ENCODE results near the gene ZDHHC7. TPM values are rescaled to one million over a fixed set of nuclear protein-coding genes. Genes with fewer than 3 reads are reported as not detected.

Gene ZDHHC7
- total and polyA plus RNA-seq, 9 of the 15 experiments (the other 6 are each of a cell fraction or from before 2014, with no cell fraction given) = 1.7 to 49.7 (median 37.4) TPM

DNA sequence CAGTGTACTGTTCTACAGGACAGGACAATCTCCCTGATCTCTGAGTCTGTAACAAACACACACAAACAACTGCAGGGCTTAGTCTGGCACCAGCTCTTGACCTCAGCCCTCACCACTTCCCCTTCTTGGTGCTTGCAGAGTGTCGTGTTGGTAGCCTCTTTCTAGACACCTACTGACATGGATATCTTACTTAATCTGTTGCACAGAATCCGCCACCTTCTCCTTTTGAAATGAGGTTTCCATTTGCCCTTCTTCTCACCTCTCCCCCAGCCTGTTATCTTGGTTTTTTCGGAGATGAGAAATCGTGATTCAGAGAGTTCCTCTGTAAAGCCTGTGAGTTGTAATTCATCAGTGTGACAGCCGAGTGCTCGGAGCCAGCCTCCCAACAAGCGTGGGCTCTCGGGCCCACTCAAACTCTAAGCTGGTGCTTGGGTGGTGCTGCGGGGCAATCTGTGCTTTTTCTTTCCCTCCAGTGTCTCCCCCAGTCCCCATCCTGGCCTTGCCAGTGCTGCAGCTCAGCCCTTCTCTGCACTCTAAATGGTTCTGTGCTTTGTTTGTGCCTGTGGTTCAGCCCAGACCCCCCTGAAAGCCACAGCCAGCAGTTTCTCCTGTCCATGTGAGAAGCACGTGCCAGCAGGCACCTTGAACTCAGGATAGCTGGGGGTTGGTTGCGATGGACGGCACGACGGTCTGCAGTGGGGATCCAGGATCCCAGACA, 44.3 kb upstream of the ZDHHC7 start:
- no TSS peak for BruUV-seq (replicated peaks)
- peak overlapping the region; percentile 54 for H2AFZ ChIP-seq (ENCODE audit: low read depth, low read length)
- H3K4me3 ChIP-seq = peak overlapping the region; percentile 3; the same call in 1 of the 2 replicates
- peak overlapping the region; percentile 67 for H3K27ac ChIP-seq (ENCODE audit: extremely low read depth, low read depth, low read length)
- H3K9me3 ChIP-seq (replicated peaks; ENCODE audit: control insufficient read depth, insufficient read depth, low read depth, low read length) = 0 out of 2 replicates have a peak, but pooled peaks cover 2% of the 10 kb centered on the region
- 7% methylated on average over 14 of the region's 14 CpGs for WGBS (ENCODE audit: insufficient coverage, low coverage, missing lambda C conversion rate)
- H3K36me3 ChIP-seq (ENCODE audit: control insufficient read depth, insufficient read depth, low read length) = peaks cover 21% of the 10 kb centered on the region
- ChIA-PET POLR2A (interaction anchor here (0.6 to 3.2 kb wide), 10 partner anchors 9 to 508 kb away, joined by 3 to 19 read pairs (median 4); no protein-coding TSS in a partner anchor), CTCF (ENCODE audit: low intra/inter-chr PET ratio) (interaction anchor here (0.9 to 1.4 kb wide), 3 partner anchors 31 to 54 kb away, joined by 3 to 5 read pairs (median 3); no protein-coding TSS in a partner anchor)
- intact Hi-C loops (cut with micrococcal nuclease) = loop anchor here (2.0 to 5.0 kb wide), 3 partner anchors 27 to 73 kb away; no protein-coding TSS in a partner anchor
- FAIRE-seq (peak; percentile 96), DNase-seq (ENCODE audit: extremely low read depth in 1 of 4, low spot score in 3 of 4) (peak in 3 of 4 experiments; percentile 39 to 83 (median 58)), ATAC-seq (peak; percentile 73)
- peak overlapping the region; percentile 77 for H3K4me2 ChIP-seq (ENCODE audit: insufficient read depth, low read length)
- H3K27me3 ChIP-seq (ENCODE audit: control insufficient read depth in 2 of 2, insufficient read depth in 2 of 2, low read length in 2 of 2) = no peaks in the 10 kb centered on the region
- H4K20me1 ChIP-seq (replicated peaks; ENCODE audit: control insufficient read depth, insufficient read depth, low read length) = no peaks in the 10 kb centered on the region
- peaks cover 22% of the 10 kb centered on the region; the same call in 2 of the 3 replicates for H3K79me2 ChIP-seq (ENCODE audit: control insufficient read depth, insufficient read depth, low read length)
- in situ Hi-C loops (cut with MboI) = no loop called here
- peak overlapping the region; percentile 44 to 66 for H3K9ac ChIP-seq (ENCODE audit: insufficient read depth in 1 of 2, low read depth in 2 of 2, low read length in 2 of 2)
- H3K4me1 ChIP-seq (replicated peaks in 1 of 2; ENCODE audit: control insufficient read depth in 2 of 2, insufficient read depth in 2 of 2, low read length in 2 of 2) = peaks cover 37 to 43% of the 10 kb centered on the region in 2 experiments
- H3K9me1 ChIP-seq (ENCODE audit: control insufficient read depth, insufficient read depth, low read length) = no peaks in the 10 kb centered on the region
- TF ChIP-seq, protein P1, sequence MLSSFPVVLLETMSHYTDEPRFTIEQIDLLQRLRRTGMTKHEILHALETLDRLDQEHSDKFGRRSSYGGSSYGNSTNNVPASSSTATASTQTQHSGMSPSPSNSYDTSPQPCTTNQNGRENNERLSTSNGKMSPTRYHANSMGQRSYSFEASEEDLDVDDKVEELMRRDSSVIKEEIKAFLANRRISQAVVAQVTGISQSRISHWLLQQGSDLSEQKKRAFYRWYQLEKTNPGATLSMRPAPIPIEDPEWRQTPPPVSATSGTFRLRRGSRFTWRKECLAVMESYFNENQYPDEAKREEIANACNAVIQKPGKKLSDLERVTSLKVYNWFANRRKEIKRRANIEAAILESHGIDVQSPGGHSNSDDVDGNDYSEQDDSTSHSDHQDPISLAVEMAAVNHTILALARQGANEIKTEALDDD (IDR thresholded peaks at IDR 0.05) = peak; percentile 68; the same call in 1 of the 2 replicates
- TF ChIP-seq SMARCA4 (IDR thresholded peaks at IDR 0.05) = peak; percentile 91
- TF ChIP-seq, protein P2, sequence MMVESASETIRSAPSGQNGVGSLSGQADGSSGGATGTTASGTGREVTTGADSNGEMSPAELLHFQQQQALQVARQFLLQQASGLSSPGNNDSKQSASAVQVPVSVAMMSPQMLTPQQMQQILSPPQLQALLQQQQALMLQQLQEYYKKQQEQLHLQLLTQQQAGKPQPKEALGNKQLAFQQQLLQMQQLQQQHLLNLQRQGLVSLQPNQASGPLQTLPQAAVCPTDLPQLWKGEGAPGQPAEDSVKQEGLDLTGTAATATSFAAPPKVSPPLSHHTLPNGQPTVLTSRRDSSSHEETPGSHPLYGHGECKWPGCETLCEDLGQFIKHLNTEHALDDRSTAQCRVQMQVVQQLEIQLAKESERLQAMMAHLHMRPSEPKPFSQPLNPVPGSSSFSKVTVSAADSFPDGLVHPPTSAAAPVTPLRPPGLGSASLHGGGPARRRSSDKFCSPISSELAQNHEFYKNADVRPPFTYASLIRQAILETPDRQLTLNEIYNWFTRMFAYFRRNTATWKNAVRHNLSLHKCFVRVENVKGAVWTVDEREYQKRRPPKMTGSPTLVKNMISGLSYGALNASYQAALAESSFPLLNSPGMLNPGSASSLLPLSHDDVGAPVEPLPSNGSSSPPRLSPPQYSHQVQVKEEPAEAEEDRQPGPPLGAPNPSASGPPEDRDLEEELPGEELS (CRISPR knock-in tag; IDR thresholded peaks at IDR 0.05; ENCODE audit: borderline replicate concordance) = peak; percentile 61; the same call in 1 of the 2 replicates
- TF ChIP-seq, protein P3, sequence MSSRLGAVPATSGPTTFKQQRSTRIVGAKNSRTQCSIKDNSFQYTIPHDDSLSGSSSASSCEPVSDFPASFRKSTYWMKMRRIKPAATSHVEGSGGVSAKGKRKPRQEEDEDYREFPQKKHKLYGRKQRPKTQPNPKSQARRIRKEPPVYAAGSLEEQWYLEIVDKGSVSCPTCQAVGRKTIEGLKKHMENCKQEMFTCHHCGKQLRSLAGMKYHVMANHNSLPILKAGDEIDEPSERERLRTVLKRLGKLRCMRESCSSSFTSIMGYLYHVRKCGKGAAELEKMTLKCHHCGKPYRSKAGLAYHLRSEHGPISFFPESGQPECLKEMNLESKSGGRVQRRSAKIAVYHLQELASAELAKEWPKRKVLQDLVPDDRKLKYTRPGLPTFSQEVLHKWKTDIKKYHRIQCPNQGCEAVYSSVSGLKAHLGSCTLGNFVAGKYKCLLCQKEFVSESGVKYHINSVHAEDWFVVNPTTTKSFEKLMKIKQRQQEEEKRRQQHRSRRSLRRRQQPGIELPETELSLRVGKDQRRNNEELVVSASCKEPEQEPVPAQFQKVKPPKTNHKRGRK (tag; IDR thresholded peaks at IDR 0.05) = no peak
- TF ChIP-seq, protein P4, sequence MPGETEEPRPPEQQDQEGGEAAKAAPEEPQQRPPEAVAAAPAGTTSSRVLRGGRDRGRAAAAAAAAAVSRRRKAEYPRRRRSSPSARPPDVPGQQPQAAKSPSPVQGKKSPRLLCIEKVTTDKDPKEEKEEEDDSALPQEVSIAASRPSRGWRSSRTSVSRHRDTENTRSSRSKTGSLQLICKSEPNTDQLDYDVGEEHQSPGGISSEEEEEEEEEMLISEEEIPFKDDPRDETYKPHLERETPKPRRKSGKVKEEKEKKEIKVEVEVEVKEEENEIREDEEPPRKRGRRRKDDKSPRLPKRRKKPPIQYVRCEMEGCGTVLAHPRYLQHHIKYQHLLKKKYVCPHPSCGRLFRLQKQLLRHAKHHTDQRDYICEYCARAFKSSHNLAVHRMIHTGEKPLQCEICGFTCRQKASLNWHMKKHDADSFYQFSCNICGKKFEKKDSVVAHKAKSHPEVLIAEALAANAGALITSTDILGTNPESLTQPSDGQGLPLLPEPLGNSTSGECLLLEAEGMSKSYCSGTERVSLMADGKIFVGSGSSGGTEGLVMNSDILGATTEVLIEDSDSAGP (CRISPR knock-in tag; IDR thresholded peaks at IDR 0.05) = no peak
- TF ChIP-seq, protein P5, sequence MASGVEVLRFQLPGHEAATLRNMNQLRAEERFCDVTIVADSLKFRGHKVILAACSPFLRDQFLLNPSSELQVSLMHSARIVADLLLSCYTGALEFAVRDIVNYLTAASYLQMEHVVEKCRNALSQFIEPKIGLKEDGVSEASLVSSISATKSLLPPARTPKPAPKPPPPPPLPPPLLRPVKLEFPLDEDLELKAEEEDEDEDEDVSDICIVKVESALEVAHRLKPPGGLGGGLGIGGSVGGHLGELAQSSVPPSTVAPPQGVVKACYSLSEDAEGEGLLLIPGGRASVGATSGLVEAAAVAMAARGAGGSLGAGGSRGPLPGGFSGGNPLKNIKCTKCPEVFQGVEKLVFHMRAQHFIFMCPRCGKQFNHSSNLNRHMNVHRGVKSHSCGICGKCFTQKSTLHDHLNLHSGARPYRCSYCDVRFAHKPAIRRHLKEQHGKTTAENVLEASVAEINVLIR (CRISPR knock-in tag; IDR thresholded peaks at IDR 0.05) = peak; percentile 49; the same call in 1 of the 2 replicates
- TF ChIP-seq, protein P6, sequence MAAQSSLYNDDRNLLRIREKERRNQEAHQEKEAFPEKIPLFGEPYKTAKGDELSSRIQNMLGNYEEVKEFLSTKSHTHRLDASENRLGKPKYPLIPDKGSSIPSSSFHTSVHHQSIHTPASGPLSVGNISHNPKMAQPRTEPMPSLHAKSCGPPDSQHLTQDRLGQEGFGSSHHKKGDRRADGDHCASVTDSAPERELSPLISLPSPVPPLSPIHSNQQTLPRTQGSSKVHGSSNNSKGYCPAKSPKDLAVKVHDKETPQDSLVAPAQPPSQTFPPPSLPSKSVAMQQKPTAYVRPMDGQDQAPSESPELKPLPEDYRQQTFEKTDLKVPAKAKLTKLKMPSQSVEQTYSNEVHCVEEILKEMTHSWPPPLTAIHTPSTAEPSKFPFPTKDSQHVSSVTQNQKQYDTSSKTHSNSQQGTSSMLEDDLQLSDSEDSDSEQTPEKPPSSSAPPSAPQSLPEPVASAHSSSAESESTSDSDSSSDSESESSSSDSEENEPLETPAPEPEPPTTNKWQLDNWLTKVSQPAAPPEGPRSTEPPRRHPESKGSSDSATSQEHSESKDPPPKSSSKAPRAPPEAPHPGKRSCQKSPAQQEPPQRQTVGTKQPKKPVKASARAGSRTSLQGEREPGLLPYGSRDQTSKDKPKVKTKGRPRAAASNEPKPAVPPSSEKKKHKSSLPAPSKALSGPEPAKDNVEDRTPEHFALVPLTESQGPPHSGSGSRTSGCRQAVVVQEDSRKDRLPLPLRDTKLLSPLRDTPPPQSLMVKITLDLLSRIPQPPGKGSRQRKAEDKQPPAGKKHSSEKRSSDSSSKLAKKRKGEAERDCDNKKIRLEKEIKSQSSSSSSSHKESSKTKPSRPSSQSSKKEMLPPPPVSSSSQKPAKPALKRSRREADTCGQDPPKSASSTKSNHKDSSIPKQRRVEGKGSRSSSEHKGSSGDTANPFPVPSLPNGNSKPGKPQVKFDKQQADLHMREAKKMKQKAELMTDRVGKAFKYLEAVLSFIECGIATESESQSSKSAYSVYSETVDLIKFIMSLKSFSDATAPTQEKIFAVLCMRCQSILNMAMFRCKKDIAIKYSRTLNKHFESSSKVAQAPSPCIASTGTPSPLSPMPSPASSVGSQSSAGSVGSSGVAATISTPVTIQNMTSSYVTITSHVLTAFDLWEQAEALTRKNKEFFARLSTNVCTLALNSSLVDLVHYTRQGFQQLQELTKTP (IDR thresholded peaks at IDR 0.05; ENCODE audit: low read depth in 1 of 2, partially characterized antibody in 2 of 2) = peak in 1 of 2 experiments; percentile 78

Measured in K562 (cell line).